ENCODE measurements around the gene GJD3.
"Not testable (repeated sequence)": the region's sequence is repeated elsewhere in the genome, so short reads cannot be mapped to it uniquely, and the experiment has no call there.

GJD3 gene

GRCh38 chr17:40402668-40403067, 38.1 kb upstream of the GJD3 start:
- no peak overlapping the region for H3K27ac ChIP-seq
- TF ChIP-seq ZFX (IDR thresholded peaks at IDR 0.05) = no peak
- TF ChIP-seq, protein P1, sequence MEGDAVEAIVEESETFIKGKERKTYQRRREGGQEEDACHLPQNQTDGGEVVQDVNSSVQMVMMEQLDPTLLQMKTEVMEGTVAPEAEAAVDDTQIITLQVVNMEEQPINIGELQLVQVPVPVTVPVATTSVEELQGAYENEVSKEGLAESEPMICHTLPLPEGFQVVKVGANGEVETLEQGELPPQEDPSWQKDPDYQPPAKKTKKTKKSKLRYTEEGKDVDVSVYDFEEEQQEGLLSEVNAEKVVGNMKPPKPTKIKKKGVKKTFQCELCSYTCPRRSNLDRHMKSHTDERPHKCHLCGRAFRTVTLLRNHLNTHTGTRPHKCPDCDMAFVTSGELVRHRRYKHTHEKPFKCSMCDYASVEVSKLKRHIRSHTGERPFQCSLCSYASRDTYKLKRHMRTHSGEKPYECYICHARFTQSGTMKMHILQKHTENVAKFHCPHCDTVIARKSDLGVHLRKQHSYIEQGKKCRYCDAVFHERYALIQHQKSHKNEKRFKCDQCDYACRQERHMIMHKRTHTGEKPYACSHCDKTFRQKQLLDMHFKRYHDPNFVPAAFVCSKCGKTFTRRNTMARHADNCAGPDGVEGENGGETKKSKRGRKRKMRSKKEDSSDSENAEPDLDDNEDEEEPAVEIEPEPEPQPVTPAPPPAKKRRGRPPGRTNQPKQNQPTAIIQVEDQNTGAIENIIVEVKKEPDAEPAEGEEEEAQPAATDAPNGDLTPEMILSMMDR (conservative IDR thresholded peaks at IDR 0.05) = no peak

GRCh38 chr17:40399185-40399584, 34.6 kb upstream of the GJD3 start:
- no peak for TF ChIP-seq ZFX (IDR thresholded peaks at IDR 0.05)
- TF ChIP-seq, protein P1 (conservative IDR thresholded peaks at IDR 0.05) = peak; percentile 80
- no peak overlapping the region for H3K27ac ChIP-seq

- not testable (repeated sequence) for H3K27ac ChIP-seq
Measured at GRCh38 chr17:40386555-40386954, 22.0 kb upstream of the GJD3 start.

DNA sequence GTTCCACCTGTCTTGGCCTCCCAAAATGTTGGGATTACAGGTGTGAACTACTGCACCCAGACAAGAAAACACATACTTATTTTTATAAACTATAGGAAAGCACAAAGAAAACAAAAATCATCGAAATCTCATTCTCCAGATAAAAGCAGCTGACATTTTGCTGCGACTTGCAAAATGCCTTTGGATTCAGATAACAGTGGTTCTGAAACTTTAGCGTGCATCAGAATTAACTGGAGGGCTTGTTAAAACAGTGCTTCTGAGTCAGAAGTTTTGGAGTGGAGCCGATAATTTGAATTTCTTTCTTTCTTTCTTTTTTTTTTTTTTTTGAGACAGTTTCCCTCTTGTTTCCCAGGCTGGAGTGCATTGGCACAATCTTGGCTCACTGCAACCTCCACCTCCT, 17.7 kb upstream of the GJD3 start:
- no peak overlapping the region for H3K27ac ChIP-seq
- TF ChIP-seq, protein P1 (conservative IDR thresholded peaks at IDR 0.05) = no peak
- no peak for TF ChIP-seq ZFX (IDR thresholded peaks at IDR 0.05)

GRCh38 chr17:40378966-40379365, 14.4 kb upstream of the GJD3 start:
- TF ChIP-seq ZFX (IDR thresholded peaks at IDR 0.05) = no peak
- TF ChIP-seq, protein P1 (conservative IDR thresholded peaks at IDR 0.05) = no peak

GRCh38 chr17:40377832-40378231, 13.3 kb upstream of the GJD3 start:
- no peak overlapping the region for H3K27ac ChIP-seq
- TF ChIP-seq, protein P1 (conservative IDR thresholded peaks at IDR 0.05) = no peak
- no peak for TF ChIP-seq ZFX (IDR thresholded peaks at IDR 0.05)

More at GRCh38 chr17:40378966-40379365, 14.4 kb upstream of the GJD3 start:
- H3K27ac ChIP-seq = no peak overlapping the region

DNA sequence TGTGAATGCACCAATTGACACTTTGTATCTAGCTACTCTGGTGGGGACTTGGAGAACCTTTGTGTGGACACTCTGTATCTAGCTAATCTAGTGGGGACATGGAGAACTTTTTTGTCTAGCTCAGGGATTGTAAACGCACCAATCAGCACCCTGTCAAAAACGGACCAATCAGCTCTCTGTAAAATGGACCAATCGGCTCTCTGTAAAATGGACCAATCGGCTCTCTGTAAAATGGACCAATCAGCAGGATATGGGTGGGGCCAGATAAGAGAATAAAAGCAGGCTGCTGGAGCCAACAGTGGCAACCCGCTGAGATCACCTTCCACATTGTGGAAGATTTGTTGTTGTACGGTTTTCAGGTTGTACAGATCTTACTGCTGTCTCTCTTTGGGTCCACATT, 12.0 kb upstream of the GJD3 start:
- not testable (repeated sequence) for H3K27ac ChIP-seq

DNA sequence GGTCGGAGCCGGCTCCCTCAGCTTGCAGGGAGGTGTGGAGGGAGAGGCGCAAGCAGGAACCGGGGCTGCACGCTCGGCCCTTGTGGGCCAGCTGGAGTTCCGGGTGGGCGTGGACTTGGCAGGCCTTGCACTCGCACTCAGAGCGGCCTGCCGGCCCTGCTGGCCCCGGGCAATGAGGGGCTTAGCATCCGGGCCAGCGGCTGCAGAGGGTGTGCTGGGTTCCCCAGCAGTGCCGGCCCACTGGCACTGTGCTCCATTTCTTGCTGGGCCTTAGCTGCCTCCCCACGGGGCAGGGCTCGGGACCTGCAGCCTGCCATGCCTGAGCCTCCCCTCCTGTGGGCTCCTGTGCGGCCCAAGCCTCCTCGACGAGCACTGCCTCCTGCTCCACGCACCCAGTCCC, 11.2 kb upstream of the GJD3 start:
- H3K27ac ChIP-seq = not testable (repeated sequence)

GRCh38 chr17:40374821-40375498, 10.4 kb upstream of the GJD3 start:
- TF ChIP-seq ZFX (IDR thresholded peaks at IDR 0.05) = no peak
- TF ChIP-seq, protein P1 (conservative IDR thresholded peaks at IDR 0.05) = no peak
- no peak overlapping the region for H3K27ac ChIP-seq
